Thyroid gland (tissue), 4 donors: ENCODE results near the gene DRG2.

ENCODE experiments used
- CTCF ChIP-seq, 6 experiments: fragments of 200-600 bp in 3 of 6; fragments of 450-650 bp in 3 of 6; sonication (generic) in 3 of 6; IDR thresholded peaks; one replicate each; pipeline ENCODE4 v1.5.1; 2016 to 2019; ENCODE audit warnings: antibody characterized with exemption in 6 of 6, mild to moderate bottlenecking in 2 of 6, inconsistent platforms in 1 of 6, moderate library complexity in 1 of 6
- POLR2A ChIP-seq, 2 donors: fragments of 450-650 bp; IDR thresholded peaks; one replicate each; pipeline ENCODE4 v1.6.1; 2017; ENCODE audit warnings: antibody characterized with exemption in 2 of 2, mild to moderate bottlenecking in 2 of 2, moderate library complexity in 1 of 2

- TF ChIP-seq CTCF (IDR thresholded peaks at IDR 0.05) (no peak), POLR2A (IDR thresholded peaks at IDR 0.05) (no peak)
Observed at GRCh38 chr17:18156171-18156975, 68.6 kb downstream of the DRG2 start.
